ENCODE data around the gene CES3.

DNA sequence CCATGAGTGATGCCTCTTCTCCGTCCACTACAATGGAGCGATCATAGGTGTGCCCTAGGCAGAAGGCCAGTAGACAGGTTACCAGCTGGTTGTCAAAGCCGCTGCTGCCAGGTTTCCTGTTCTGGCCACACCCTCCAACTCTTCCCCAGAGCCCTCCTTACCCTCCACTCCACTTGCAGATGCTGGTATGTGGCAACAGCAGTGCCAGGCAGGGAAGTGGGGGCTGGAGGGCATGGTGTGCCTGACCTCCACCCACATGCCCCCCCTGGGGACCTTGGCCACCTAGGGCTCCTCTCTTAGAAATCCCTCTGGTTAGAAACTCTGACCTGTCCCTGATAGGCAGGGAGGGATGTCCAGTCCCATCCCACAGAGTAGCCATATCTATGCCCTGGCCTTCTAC lies 37.2 kb upstream of the CES3 start:
- TF ChIP-seq CBX3 (IDR thresholded peaks at IDR 0.05; ENCODE audit: borderline replicate concordance in 1 of 2, low read length in 2 of 2) (no peak), FOXJ3 (CRISPR knock-in tag; IDR thresholded peaks at IDR 0.05) (no peak), POLR2A (conservative IDR thresholded peaks at IDR 0.05) (no peak), JUND (IDR thresholded peaks at IDR 0.05; ENCODE audit: borderline replicate concordance, low read depth, low read length) (no peak), JUND (tag; IDR thresholded peaks at IDR 0.05; ENCODE audit: borderline replicate concordance, low read depth, low read length) (no peak), MAZ (CRISPR knock-in tag; conservative IDR thresholded peaks at IDR 0.05 in 1 of 2, IDR thresholded peaks at IDR 0.05 in 1 of 2) (no peak), MEF2D (tag; conservative IDR thresholded peaks at IDR 0.05; ENCODE audit: low read depth) (no peak)
- TF ChIP-seq, protein P1, sequence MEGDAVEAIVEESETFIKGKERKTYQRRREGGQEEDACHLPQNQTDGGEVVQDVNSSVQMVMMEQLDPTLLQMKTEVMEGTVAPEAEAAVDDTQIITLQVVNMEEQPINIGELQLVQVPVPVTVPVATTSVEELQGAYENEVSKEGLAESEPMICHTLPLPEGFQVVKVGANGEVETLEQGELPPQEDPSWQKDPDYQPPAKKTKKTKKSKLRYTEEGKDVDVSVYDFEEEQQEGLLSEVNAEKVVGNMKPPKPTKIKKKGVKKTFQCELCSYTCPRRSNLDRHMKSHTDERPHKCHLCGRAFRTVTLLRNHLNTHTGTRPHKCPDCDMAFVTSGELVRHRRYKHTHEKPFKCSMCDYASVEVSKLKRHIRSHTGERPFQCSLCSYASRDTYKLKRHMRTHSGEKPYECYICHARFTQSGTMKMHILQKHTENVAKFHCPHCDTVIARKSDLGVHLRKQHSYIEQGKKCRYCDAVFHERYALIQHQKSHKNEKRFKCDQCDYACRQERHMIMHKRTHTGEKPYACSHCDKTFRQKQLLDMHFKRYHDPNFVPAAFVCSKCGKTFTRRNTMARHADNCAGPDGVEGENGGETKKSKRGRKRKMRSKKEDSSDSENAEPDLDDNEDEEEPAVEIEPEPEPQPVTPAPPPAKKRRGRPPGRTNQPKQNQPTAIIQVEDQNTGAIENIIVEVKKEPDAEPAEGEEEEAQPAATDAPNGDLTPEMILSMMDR (IDR thresholded peaks at IDR 0.05 in 2 of 3, conservative IDR thresholded peaks at IDR 0.05 in 1 of 3; ENCODE audit: insufficient read depth in 2 of 3, low read depth in 1 of 3, low read length in 3 of 3) = no peak

Measured in K562 (cell line).